Upper lobe of left lung (tissue), 4 donors: Measurements from ENCODE around the gene SNRNP35.
"Not testable (repeated sequence)": the region's sequence is repeated elsewhere in the genome, so short reads cannot be mapped to it uniquely, and the experiment has no call there.

Experiments
- EP300 ChIP-seq, 4 donors: sonication (generic); formaldehyde crosslinking; IDR thresholded peaks; one replicate each; pipeline ENCODE4 v1.5.1; 2017; ENCODE audit warnings: antibody characterized with exemption in 4 of 4, control low read depth in 2 of 4
- POLR2AphosphoS5 ChIP-seq, 2 donors: sonication (generic); formaldehyde crosslinking; IDR thresholded peaks; one replicate each; pipeline ENCODE4 v1.5.1; 2017; ENCODE audit warnings: antibody characterized with exemption in 2 of 2
- TF ChIP-seq, protein P1 (sequence below), 6 experiments: fragments of 450-650 bp in 4 of 6; fragments of 200-600 bp in 2 of 6; sonication (generic) in 2 of 6; IDR thresholded peaks; one replicate each; pipeline ENCODE4 v1.5.1; 2016 to 2019; ENCODE audit warnings: antibody characterized with exemption in 6 of 6

DNA sequence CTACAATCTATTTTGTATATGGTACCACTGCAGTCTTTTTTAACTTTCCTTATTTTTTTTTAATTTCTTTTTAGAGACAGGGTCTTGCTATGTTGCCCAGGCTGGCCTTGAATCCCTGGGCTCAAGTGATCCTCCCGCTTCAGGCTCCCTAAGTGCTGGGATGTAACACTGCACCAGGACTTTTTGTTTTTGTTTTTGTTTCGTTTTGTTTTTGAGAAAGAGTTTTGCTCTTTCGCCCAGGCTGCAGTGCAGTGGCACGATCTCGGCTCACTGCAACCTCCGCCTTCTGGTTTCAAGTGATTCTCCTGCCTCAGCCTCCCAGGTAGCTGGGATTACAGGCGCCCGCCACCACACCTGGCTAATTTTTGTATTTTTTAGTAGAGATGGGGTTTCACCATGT, 28.8 kb upstream of the SNRNP35 start:
- TF ChIP-seq, protein P1, sequence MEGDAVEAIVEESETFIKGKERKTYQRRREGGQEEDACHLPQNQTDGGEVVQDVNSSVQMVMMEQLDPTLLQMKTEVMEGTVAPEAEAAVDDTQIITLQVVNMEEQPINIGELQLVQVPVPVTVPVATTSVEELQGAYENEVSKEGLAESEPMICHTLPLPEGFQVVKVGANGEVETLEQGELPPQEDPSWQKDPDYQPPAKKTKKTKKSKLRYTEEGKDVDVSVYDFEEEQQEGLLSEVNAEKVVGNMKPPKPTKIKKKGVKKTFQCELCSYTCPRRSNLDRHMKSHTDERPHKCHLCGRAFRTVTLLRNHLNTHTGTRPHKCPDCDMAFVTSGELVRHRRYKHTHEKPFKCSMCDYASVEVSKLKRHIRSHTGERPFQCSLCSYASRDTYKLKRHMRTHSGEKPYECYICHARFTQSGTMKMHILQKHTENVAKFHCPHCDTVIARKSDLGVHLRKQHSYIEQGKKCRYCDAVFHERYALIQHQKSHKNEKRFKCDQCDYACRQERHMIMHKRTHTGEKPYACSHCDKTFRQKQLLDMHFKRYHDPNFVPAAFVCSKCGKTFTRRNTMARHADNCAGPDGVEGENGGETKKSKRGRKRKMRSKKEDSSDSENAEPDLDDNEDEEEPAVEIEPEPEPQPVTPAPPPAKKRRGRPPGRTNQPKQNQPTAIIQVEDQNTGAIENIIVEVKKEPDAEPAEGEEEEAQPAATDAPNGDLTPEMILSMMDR (IDR thresholded peaks at IDR 0.05): not testable (repeated sequence)
- not testable (repeated sequence) for TF ChIP-seq EP300, POLR2AphosphoS5 (IDR thresholded peaks at IDR 0.05)
